ENCODE results near the gene DDB1. TPM values are rescaled to one million over a fixed set of nuclear protein-coding genes. Genes with fewer than 3 reads are reported as not detected.

DDB1 gene
- total RNA-seq, 1 donor from 2014 or later = 218 TPM

DNA sequence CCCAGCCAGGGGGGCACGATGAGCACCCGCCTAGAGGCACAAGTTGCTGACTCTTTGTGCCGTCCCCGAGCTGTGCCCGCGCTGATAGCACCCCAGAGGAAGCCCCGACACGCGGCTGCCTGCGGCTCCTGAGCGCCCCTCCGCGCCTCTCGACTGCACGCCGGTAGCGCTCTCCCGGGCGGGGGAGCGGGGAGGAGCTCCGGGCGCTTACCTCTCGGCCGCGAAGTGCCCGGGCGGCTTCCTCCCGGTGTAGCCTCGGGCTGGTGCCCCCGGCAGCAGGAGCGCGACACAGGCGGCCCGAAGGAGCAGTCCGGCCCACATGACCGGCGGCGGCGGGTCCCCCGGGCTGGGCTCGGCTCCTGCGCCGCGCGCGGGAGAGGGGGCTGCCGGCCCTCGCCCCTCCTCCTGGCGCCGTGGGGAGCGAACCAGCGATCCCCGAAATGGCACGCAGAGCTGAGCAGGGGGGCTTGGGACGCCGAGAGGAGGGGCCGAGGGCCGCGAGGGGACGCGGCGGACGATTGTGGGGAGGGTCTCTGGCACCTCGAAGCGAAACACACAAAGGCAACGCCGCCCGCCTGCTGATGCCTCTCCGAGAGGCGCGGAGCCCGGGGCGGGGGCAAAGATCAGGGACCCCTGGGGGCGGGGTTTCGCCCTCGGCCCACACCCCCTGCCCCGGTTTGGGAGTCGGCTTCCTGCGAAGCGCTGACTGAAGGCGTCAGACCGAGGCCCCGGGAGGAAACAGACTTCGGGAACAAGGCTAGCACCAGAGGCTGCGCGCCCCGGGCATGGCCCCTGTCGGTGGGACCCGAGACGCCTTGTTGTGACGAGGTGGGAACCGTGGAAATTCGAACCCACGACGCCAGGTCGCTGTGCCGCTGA, 37.9 kb downstream of the DDB1 start, which contains the start of gene VWCE:
TSS of gene VWCE (minus strand) at position 600 of the 879 bp plus-strand sequence. CDS start at position 321, 279 bp downstream.
- ChIA-PET POLR2A (interaction anchor here (0.6 to 1.6 kb wide), 5 partner anchors 13 to 134 kb away, joined by 3 to 6 read pairs (median 4); partner anchors contain the start of genes CPSF7, SDHAF2 and TMEM216), CTCF (interaction anchor here (1.3 to 1.9 kb wide), 2 partner anchors 40 to 464 kb away, joined by 6 to 10 read pairs; no protein-coding TSS in a partner anchor)
- peaks cover 9% of the 10 kb centered on the region for H3K4me1 Mint-ChIP-seq
- peak within 1 kb of the TSS; percentile 81 for H3K4me3 Mint-ChIP-seq
- DNase-seq (peak; percentile 67), ATAC-seq (ENCODE audit: low read depth) (peak; percentile 86)
- H3K27me3 Mint-ChIP-seq = peaks cover 10% of the 10 kb centered on the region
- TF ChIP-seq, protein P1, sequence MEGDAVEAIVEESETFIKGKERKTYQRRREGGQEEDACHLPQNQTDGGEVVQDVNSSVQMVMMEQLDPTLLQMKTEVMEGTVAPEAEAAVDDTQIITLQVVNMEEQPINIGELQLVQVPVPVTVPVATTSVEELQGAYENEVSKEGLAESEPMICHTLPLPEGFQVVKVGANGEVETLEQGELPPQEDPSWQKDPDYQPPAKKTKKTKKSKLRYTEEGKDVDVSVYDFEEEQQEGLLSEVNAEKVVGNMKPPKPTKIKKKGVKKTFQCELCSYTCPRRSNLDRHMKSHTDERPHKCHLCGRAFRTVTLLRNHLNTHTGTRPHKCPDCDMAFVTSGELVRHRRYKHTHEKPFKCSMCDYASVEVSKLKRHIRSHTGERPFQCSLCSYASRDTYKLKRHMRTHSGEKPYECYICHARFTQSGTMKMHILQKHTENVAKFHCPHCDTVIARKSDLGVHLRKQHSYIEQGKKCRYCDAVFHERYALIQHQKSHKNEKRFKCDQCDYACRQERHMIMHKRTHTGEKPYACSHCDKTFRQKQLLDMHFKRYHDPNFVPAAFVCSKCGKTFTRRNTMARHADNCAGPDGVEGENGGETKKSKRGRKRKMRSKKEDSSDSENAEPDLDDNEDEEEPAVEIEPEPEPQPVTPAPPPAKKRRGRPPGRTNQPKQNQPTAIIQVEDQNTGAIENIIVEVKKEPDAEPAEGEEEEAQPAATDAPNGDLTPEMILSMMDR (IDR thresholded peaks at IDR 0.05) = no peak
- H3K9me3 Mint-ChIP-seq = no peaks in the 10 kb centered on the region
- H3K36me3 Mint-ChIP-seq (ENCODE audit: low read depth) = peaks cover 25% of the 10 kb centered on the region
- no peak within 1 kb of the TSS for H3K27ac Mint-ChIP-seq
- intact Hi-C loops (cut with micrococcal nuclease) = loop anchor here (1.0 to 10.0 kb wide), 3 partner anchors 38 to 464 kb away; partner anchors contain the start of genes DDB1, SYT7 and TKFC

DNA sequence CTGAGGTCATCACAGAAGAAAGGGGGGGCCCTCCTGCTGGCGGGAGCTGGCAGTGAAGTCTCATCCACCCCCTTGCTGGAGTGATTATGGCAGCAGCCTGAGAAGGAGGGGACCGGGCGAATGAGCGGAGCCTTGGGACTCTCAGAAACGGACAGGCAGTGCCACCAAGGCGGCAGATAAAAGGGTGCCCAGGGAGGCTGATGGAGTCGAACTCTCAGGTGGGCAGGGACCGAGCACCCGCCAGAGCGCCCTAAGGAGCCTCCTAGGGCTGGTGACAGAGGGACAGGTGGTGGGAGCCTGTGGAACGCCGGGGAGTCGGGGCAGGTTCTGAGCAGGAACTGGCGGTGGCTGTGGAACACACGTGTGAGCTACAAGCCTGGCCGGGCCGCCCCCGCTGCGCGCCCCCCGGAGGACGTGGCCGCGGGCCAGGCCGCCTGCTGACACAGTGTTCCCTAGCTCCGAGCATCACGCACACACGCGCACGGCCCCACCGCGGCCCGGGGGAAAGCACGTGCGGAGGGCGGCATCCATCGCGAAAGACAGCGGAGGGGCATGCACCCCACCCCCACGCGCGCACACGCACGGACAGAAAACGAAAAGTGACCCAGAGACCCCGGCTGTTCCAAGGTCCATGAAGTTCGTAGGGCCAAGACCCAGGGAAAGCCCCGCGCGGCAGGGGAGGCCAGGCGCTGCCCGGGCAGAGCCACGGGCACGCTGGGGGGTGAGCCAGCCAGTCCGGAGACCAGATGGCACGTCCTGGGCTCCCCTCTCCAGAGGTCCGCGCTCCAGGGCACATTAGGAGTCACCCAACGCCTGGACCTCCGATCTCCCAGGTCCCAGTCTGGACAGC, 38.8 kb downstream of the DDB1 start:
- TF ChIP-seq, protein P1 (IDR thresholded peaks at IDR 0.05) = no peak
- intact Hi-C loops (cut with micrococcal nuclease) = loop anchor here (1.0 to 10.0 kb wide), 3 partner anchors 39 to 463 kb away; partner anchors contain the start of genes DDB1, SYT7 and TKFC
- H3K4me3 Mint-ChIP-seq = peak overlapping the region; percentile 81
- POLR2A ChIA-PET = interaction anchor here (0.6 to 1.6 kb wide), 5 partner anchors 12 to 135 kb away, joined by 3 to 11 read pairs (median 4); partner anchors contain the start of genes CPSF7, SDHAF2 and TMEM216
- peaks cover 17% of the 10 kb centered on the region for H3K36me3 Mint-ChIP-seq (ENCODE audit: low read depth)
- peak; percentile 36 for ATAC-seq (ENCODE audit: low read depth)
- CTCF ChIA-PET = interaction anchor here (1.3 to 1.9 kb wide), 2 partner anchors 39 to 463 kb away, joined by 6 to 10 read pairs; no protein-coding TSS in a partner anchor
- H3K9me3 Mint-ChIP-seq = no peaks in the 10 kb centered on the region
- no peak for DNase-seq
- H3K4me1 Mint-ChIP-seq = peaks cover 9% of the 10 kb centered on the region
- H3K27me3 Mint-ChIP-seq = peaks cover 10% of the 10 kb centered on the region
- no peak overlapping the region for H3K27ac Mint-ChIP-seq

DNA sequence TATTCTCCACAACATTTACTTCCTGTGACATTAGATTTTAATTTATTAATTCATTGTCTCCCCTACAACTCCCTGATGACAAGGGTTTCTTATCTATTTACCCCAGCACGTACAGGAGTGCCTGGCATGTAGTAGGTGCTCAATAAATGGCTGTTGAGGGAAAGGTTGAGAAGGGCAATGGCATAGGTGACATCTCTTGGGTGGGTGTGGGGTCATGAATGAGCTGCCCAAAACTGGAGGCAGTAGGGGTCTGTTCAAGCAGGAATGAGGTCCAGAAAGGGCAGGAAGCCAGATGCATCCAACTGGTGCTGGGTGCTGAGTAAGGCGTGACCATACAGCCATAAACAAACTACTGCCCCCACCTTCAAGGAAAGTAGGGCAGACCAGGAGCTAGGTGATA, 40.5 kb downstream of the DDB1 start:
- intact Hi-C loops (cut with micrococcal nuclease) = loop anchor here (10.0 kb wide), 1 partner anchor 292 kb away; the partner anchor contains the start of gene SYT7
- ChIA-PET POLR2A (interaction anchor here (0.6 kb wide), 1 partner anchor 11 kb away, joined by 3 read pairs; no protein-coding TSS in a partner anchor), CTCF (no interaction called here)
- peaks cover 9% of the 10 kb centered on the region for H3K4me1 Mint-ChIP-seq
- no peak overlapping the region for H3K4me3 Mint-ChIP-seq
- no peaks in the 10 kb centered on the region for H3K9me3 Mint-ChIP-seq
- H3K36me3 Mint-ChIP-seq (ENCODE audit: low read depth) = peaks cover 3% of the 10 kb centered on the region
- H3K27ac Mint-ChIP-seq = no peak overlapping the region
- no peak for DNase-seq
- TF ChIP-seq, protein P1 (IDR thresholded peaks at IDR 0.05) = no peak
- ATAC-seq (ENCODE audit: low read depth) = no peak
- H3K27me3 Mint-ChIP-seq = peaks cover 10% of the 10 kb centered on the region

DNA sequence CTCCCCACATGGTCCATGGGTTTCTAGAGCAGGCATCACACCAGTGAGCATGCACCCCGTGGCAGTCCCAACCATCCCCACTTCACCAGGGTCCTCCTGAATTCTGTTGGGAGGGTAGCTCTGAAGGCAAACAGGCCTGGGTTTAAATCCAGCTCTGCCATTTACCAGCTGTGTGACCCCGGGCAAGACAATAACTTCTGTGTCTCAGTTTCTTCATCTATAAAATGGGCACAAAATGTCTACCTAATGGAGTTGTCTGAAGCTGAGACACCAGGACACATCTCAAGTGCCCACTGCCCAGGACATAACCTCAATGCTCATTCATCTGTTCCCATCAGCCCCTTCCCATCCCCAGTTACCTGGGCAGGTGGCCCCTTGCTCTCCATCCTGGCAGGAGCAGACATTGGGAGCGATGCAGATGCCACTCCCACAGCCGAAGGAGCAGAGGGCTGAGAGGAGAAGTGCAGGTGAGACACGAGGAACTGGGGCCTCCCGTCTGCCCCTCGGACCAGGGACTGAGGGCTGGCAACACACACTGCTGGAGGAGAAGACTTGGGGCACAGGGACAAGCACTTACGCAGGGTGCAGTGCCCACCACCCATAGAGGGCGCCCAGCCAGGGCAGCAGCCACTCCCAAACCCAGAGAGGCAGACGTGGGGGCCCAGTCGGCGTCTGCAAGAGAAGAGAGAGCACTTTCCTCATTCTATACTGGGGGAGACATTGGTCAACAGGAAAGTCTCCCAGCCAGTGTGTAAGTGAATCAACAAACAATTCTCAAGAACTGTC, 41.8 kb downstream of the DDB1 start:
- Mint-ChIP-seq H3K9me3 (no peaks in the 10 kb centered on the region), H3K4me1 (peaks cover 9% of the 10 kb centered on the region), H3K27ac (no peak overlapping the region), H3K36me3 (ENCODE audit: low read depth) (no peaks in the 10 kb centered on the region), H3K4me3 (no peak overlapping the region), H3K27me3 (peaks cover 10% of the 10 kb centered on the region)
- intact Hi-C loops (cut with micrococcal nuclease) = loop anchor here (10.0 kb wide), 1 partner anchor 294 kb away; the partner anchor contains the start of gene SYT7
- ChIA-PET CTCF (no interaction called here), POLR2A (no interaction called here)
- no peak for ATAC-seq (ENCODE audit: low read depth)
- DNase-seq = no peak
- TF ChIP-seq, protein P1 (IDR thresholded peaks at IDR 0.05) = no peak

All from activated B cell treated with CpG ODN at 0.5 μM for 24 hours (primary cell).